ENCODE data around the gene CACYBP.

- TF ChIP-seq CTCF (IDR thresholded peaks at IDR 0.05; ENCODE audit: insufficient read depth, low read depth, low read length) (no peak), EZH2 (IDR thresholded peaks at IDR 0.05; ENCODE audit: insufficient read depth, low read length) (no peak)
Measured at GRCh38 chr1:175034775-175035174, 35.0 kb downstream of the CACYBP start.

Data from astrocyte (in vitro differentiated cells and primary cell).